Stomach (tissue), 9 donors: ENCODE measurements around the gene G2E3. TPM values are rescaled to one million over a fixed set of nuclear protein-coding genes. Genes with fewer than 3 reads are reported as not detected.
A peak's percentile ranks its signal among the peaks of the same experiment; 100 is the strongest.

ENCODE experiments used
- DNase-seq, 2 donors: peaks; one replicate each; pipeline versions ENCODE4 v3.0.0 to v3.0.0-alpha.2; 2013 to 2019
- H3K27ac ChIP-seq, 5 donors: fragments of 200-600 bp in 4 of 5; sonication (generic) in 4 of 5; one replicate each; pipeline ENCODE4 v1.5.1; 2013 to 2019; ENCODE audit warnings: mild to moderate bottlenecking in 1 of 5, moderate library complexity in 1 of 5
- H3K27me3 ChIP-seq, 3 donors: fragments of 200-600 bp; sonication (generic); one replicate each; pipeline ENCODE4 v1.5.1; 2017 to 2019; ENCODE audit warnings: mixed run types in 1 of 3
- H3K36me3 ChIP-seq, 4 donors: fragments of 200-600 bp; sonication (generic); 1 replicate in 3 of 4; 2 replicates in 1 of 4; pipeline ENCODE4 v1.5.1; 2016 to 2019
- H3K4me1 ChIP-seq, 4 donors: fragments of 200-600 bp; sonication (generic); one replicate each; pipeline ENCODE4 v1.5.1; 2016 to 2019
- H3K4me3 ChIP-seq, 4 donors: fragments of 200-600 bp; sonication (generic) in 3 of 4; one replicate each; pipeline ENCODE4 v1.5.1; 2016 to 2019; ENCODE audit warnings: mild to moderate bottlenecking in 1 of 4
- H3K9me3 ChIP-seq, 4 donors: fragments of 200-600 bp; sonication (generic); one replicate each; pipeline ENCODE4 v1.5.1; 2016 to 2019
- CTCF ChIP-seq, 7 experiments: fragments of 450-650 bp in 4 of 7; fragments of 200-600 bp in 3 of 7; sonication (generic) in 3 of 7; IDR thresholded peaks; one replicate each; pipeline ENCODE4 v1.5.1; 2016 to 2019; ENCODE audit warnings: antibody characterized with exemption in 7 of 7, control low read depth in 2 of 7, mild to moderate bottlenecking in 1 of 7
- EP300 ChIP-seq: sonication (generic); formaldehyde crosslinking; IDR thresholded peaks from one replicate; pipeline ENCODE4 v1.6.1; 2017; ENCODE audit warnings: antibody characterized with exemption
- POLR2A ChIP-seq, 4 donors: fragments of 450-650 bp; IDR thresholded peaks; one replicate each; pipeline ENCODE4 v1.6.1; 2016; ENCODE audit warnings: antibody characterized with exemption in 4 of 4, control low read depth in 2 of 4, mild to moderate bottlenecking in 1 of 4, moderate library complexity in 1 of 4
- POLR2AphosphoS5 ChIP-seq, 3 donors: sonication (generic); formaldehyde crosslinking; IDR thresholded peaks; one replicate each; pipeline ENCODE4 v1.6.1; 2016; ENCODE audit warnings: antibody characterized with exemption in 3 of 3
- WGBS, 5 donors: extraction: QIAGEN DNeasy Blood & Tissue Kit in 3 of 5; methylation state at CpG; one replicate each; pipeline versions ENCODE4 v1.1.5 to v1.1.7; 2013 to 2018; 5-methylcytosine and 5-hydroxymethylcytosine counted together
- intact Hi-C: fragments of 100-400 bp; cut with DNase I; formaldehyde crosslinking; loops from one replicate; pipeline ENCODE4 v1.15.1; 2023; ENCODE audit warnings: low total_unique reads
- polyA plus RNA-seq, 3 donors: library from polyadenylated mRNA; stranded (reverse); fragments of 200-250 nt; gene quantifications; one replicate each; pipeline ENCODE4 v1.2.3, GENCODE V29; 2013
- small RNA-seq, 4 donors: library from RNA; depleted of rRNA; stranded (forward); fragments of <200 nt; gene quantifications; one replicate each; pipeline ENCODE3, GENCODE V24; 2016
- total RNA-seq, 5 donors: library from RNA; depleted of rRNA; stranded (reverse); fragments of >200 nt; gene quantifications; one replicate each; pipeline versions ENCODE4 v1.1.0 to v1.2.3, GENCODE V29; 2014 to 2016
- donor health status: healthy with polysubstance abuse.
- donor health status: Bipolar disorder and iron deficiency.
- donor health status: healthy.

The G2E3 gene
- total and polyA plus RNA-seq, 8 donors, result 3.3 to 26.1 (median 6.9) TPM

- WGBS, 5 donors, result 39 to 58% (median 54%) methylated on average over 2 of the region's 2 CpGs
- TF ChIP-seq CTCF (IDR thresholded peaks at IDR 0.05), result peak in 3 of 7 experiments; percentile 9 to 24 (median 21)
- TF ChIP-seq POLR2A (IDR thresholded peaks at IDR 0.05), result no peak
- no peaks in the 10 kb centered on the region for H3K27me3 ChIP-seq
- peak in 1 of 2 donors; percentile 7 for DNase-seq
- H3K9me3 ChIP-seq, result no peaks in the 10 kb centered on the region
- intact Hi-C loops, result no loop called here
- no peak overlapping the region for H3K4me3 ChIP-seq
- peak overlapping the region in 1 of 5 donors; percentile 22 for H3K27ac ChIP-seq
- H3K4me1 ChIP-seq, result peaks cover 0 to 9% (median 0%) of the 10 kb centered on the region in 4 donors
- peaks cover 14 to 71% (median 61%) of the 10 kb centered on the region in 4 donors for H3K36me3 ChIP-seq
These were observed 98.7 kb downstream of the G2E3 start for GRCh38 chr14:30657606-30658163.

- Histone ChIP-seq H3K4me3 (no peak overlapping the region), H3K36me3 (peaks cover 14 to 66% (median 55%) of the 10 kb centered on the region in 4 donors), H3K9me3 (no peaks in the 10 kb centered on the region), H3K27me3 (no peaks in the 10 kb centered on the region), H3K27ac (no peak overlapping the region), H3K4me1 (peaks cover 0 to 9% (median 0%) of the 10 kb centered on the region in 4 donors)
- 77 to 89% (median 83%) methylated on average over 3 of the region's 3 CpGs for WGBS, 5 donors
- no peak for TF ChIP-seq EP300
- TF ChIP-seq CTCF (IDR thresholded peaks at IDR 0.05), result no peak
- no peak for TF ChIP-seq POLR2A (IDR thresholded peaks at IDR 0.05)
- TF ChIP-seq POLR2AphosphoS5 (IDR thresholded peaks at IDR 0.05), result no peak
- intact Hi-C loops, result no loop called here
- no peak for DNase-seq
These were observed 99.7 kb downstream of the G2E3 start for GRCh38 chr14:30658645-30659044.

DNA sequence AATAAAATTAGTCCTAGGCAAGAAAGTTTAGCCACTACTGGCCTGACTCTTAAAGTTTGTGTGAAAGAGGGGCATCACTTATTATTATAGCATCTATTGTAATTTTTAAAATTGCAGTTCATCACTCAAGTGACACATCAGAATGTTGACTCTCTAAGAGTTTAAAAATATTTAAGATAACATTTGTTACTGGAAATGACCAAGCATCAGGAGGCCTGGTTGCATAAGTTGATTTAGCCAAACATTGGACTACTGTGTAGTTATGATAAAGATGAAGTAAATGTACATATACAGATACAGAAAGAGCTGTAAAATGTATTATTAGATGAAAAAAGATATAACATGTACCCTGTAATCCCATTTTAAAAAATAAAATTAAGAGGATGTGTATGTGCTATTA lies 110.6 kb downstream of the G2E3 start:
- Histone ChIP-seq H3K4me1 (no peaks in the 10 kb centered on the region), H3K36me3 (peaks cover 0 to 41% (median 35%) of the 10 kb centered on the region in 4 donors), H3K27ac (no peak overlapping the region), H3K4me3 (no peak overlapping the region), H3K27me3 (no peaks in the 10 kb centered on the region), H3K9me3 (no peaks in the 10 kb centered on the region)
- DNase-seq, result no peak
- TF ChIP-seq EP300, result no peak
- TF ChIP-seq CTCF (IDR thresholded peaks at IDR 0.05), result no peak
- no peak for TF ChIP-seq POLR2AphosphoS5 (IDR thresholded peaks at IDR 0.05)
- TF ChIP-seq POLR2A (IDR thresholded peaks at IDR 0.05), result no peak
- intact Hi-C loops, result no loop called here

Small RNA genes within 50 kb of the gene (small RNA-seq; reads per million reads assigned to genes)
- gene RF02271, result 0 reads per million in 4 donors

Other genes starting within 250 kb of the G2E3 start
- 100 to 1,000 TPM in 2 of 5 donors, 10 to 100 TPM in 3; 28.1 to 247 (median 89.1) TPM for gene SCFD1, start 63.2 kb downstream of the G2E3 start, total RNA-seq
- 10 to 100 TPM; 47.4 to 58.6 (median 51.2) TPM for gene SCFD1, start 63.2 kb downstream of the G2E3 start, polyA plus RNA-seq